WERI-Rb-1 (cell line): ENCODE measurements around the gene GPR173.

Source experiments
- DNase-seq: peaks from one replicate; pipeline ENCODE4 v3.0.0-alpha.2; 2020
- H3K27ac ChIP-seq: fragments of 250-450 bp; sonication (Bioruptor Pico); 2 replicates; pipeline ENCODE4 v1.5.1; 2020; ENCODE audit warnings: mild to moderate bottlenecking, moderate library complexity
- H3K27me3 ChIP-seq: fragments of 250-450 bp; sonication (Bioruptor Pico); 2 replicates; pipeline ENCODE4 v1.5.1; 2021; ENCODE audit warnings: mild to moderate bottlenecking, low read depth, moderate library complexity; ENCODE audit not compliant: insufficient read depth, severe bottlenecking
- H3K36me3 ChIP-seq: fragments of 250-450 bp; sonication (Bioruptor Pico); 2 replicates; pipeline ENCODE4 v1.5.1; 2020; ENCODE audit warnings: mild to moderate bottlenecking, moderate library complexity
- H3K4me3 ChIP-seq: 2 replicates; pipeline ENCODE4 v1.5.1; 2011; ENCODE audit warnings: low read depth, mild to moderate bottlenecking, control low read depth, low read length
- H3K9me3 ChIP-seq: fragments of 250-450 bp; sonication (Bioruptor Pico); 2 replicates; pipeline ENCODE4 v1.5.1; 2021; ENCODE audit warnings: mild to moderate bottlenecking, moderate library complexity; ENCODE audit not compliant: severe bottlenecking
- TF ChIP-seq, protein P1 (sequence below): IDR thresholded peaks from 2 replicates; pipeline ENCODE4 v1.5.1; 2011; ENCODE audit warnings: low read depth, mild to moderate bottlenecking, control low read depth, inconsistent platforms, low read length

GPR173 gene

DNA sequence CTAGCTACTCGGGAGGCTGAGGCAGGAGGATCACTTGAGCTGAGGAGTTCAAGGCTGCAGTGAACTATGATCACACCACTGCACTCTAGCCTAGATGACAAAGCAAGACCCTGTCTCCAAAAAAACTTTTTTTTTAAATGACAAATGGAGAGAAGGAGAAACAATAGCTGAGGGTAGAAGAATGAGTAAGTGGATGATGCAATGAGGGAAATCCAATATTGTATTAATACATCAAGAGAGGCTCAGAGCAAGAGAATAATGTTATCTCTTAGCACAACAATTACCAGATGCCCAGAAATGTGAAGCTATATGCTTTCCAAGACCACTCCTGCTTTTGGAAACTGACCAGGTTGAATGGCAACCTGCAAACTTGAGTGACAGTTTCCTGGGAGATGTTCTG, 19.9 kb upstream of the GPR173 start:
- TF ChIP-seq, protein P1, sequence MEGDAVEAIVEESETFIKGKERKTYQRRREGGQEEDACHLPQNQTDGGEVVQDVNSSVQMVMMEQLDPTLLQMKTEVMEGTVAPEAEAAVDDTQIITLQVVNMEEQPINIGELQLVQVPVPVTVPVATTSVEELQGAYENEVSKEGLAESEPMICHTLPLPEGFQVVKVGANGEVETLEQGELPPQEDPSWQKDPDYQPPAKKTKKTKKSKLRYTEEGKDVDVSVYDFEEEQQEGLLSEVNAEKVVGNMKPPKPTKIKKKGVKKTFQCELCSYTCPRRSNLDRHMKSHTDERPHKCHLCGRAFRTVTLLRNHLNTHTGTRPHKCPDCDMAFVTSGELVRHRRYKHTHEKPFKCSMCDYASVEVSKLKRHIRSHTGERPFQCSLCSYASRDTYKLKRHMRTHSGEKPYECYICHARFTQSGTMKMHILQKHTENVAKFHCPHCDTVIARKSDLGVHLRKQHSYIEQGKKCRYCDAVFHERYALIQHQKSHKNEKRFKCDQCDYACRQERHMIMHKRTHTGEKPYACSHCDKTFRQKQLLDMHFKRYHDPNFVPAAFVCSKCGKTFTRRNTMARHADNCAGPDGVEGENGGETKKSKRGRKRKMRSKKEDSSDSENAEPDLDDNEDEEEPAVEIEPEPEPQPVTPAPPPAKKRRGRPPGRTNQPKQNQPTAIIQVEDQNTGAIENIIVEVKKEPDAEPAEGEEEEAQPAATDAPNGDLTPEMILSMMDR, result no peak
- Histone ChIP-seq H3K27me3 (peaks cover 27% of the 10 kb centered on the region), H3K36me3 (no peaks in the 10 kb centered on the region), H3K4me3 (no peak overlapping the region), H3K27ac (no peak overlapping the region), H3K9me3 (peaks cover 4% of the 10 kb centered on the region)
- DNase-seq, result no peak

DNA sequence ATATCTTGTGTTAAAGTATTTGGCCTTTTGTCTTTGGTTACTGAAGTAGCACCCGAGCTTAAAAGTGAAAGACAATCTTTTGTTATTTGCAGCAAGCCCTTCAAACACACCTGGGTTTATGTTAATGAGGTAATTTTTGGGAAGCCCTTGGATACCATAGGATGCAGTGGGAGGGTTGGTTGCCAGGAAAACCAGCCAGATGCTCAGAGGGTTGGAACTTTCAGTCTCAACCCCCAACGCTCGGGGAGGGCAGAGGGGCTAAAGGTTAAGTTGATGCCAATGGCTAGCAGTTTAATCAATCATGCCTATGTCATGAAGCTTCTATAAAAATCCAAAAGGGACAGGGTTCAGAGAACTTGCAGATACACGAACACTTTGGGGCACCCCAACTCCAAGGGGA, 17.2 kb upstream of the GPR173 start:
- H3K9me3 ChIP-seq, result no peaks in the 10 kb centered on the region
- H3K27ac ChIP-seq, result no peak overlapping the region
- peaks cover 37% of the 10 kb centered on the region for H3K27me3 ChIP-seq
- H3K36me3 ChIP-seq, result no peaks in the 10 kb centered on the region
- DNase-seq, result no peak
- TF ChIP-seq, protein P1, result no peak
- H3K4me3 ChIP-seq, result no peak overlapping the region

DNA sequence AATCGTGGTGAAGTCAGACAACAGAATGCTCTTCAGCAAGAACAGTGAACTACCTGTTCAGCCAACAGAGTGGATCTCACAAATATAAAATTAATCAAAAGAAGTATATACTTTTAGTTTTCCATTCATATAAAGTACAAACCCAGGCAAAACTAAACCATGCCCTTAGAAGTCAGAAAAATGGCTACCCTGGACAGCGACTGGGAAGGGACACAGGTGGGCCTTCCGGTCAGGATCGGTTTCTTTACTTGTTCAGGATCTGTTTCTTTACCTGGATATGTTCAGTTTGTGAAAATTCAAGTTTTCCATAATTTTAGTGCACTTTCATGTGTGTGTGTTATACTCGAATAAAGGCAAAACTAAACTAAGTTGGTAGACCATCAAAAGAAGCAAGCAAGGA, 12.4 kb upstream of the GPR173 start:
- no peak overlapping the region for H3K27ac ChIP-seq
- TF ChIP-seq, protein P1, result no peak
- no peaks in the 10 kb centered on the region for H3K36me3 ChIP-seq
- no peak overlapping the region for H3K4me3 ChIP-seq
- H3K9me3 ChIP-seq, result no peaks in the 10 kb centered on the region
- DNase-seq, result no peak
- H3K27me3 ChIP-seq, result peaks cover 41% of the 10 kb centered on the region

DNA sequence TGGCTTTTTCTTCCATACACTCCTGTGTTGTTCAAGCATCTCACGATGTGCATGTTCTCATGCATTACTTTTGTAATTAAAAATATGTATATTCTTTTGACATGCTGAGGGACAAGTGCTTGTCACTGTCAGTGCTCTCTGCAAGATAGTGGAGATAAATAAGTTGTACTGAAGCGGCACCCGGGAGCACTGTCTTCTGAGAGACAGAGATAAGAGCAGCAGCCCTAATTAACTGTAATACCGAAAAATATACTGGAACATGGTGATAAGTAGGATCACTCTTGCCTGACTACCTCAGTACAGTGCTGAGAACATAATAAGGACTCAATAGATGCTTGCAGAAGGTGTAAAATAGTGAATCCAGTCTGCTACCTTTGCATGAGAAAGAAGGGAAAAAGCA, 9.4 kb upstream of the GPR173 start:
- Histone ChIP-seq H3K27me3 (peaks cover 36% of the 10 kb centered on the region), H3K36me3 (no peaks in the 10 kb centered on the region), H3K4me3 (no peak overlapping the region), H3K9me3 (no peaks in the 10 kb centered on the region), H3K27ac (no peak overlapping the region)
- TF ChIP-seq, protein P1, result no peak
- DNase-seq, result no peak

DNA sequence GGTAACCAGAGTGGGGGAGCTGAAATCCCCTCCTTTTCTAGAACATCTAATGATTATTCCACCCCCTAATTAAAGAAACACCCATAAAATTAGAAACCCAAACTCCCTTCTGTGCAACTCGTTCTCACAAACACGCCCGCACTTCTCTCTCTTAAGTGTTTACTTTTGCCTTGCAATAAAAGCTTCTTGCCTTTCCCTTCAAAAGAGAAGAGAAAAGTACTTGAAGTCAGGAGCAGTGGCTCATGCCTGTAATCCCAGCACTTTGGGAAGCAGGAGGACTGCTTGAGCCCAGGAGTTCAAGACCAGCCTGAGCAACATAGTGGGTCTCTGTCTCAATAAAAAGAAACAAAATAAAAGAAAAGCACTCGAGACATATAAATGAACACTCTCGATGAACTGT, 3.6 kb upstream of the GPR173 start:
- Histone ChIP-seq H3K27me3 (peaks cover 26% of the 10 kb centered on the region), H3K4me3 (no peak overlapping the region), H3K27ac (no peak overlapping the region), H3K36me3 (no peaks in the 10 kb centered on the region), H3K9me3 (no peaks in the 10 kb centered on the region)
- TF ChIP-seq, protein P1, result no peak
- DNase-seq, result no peak

DNA sequence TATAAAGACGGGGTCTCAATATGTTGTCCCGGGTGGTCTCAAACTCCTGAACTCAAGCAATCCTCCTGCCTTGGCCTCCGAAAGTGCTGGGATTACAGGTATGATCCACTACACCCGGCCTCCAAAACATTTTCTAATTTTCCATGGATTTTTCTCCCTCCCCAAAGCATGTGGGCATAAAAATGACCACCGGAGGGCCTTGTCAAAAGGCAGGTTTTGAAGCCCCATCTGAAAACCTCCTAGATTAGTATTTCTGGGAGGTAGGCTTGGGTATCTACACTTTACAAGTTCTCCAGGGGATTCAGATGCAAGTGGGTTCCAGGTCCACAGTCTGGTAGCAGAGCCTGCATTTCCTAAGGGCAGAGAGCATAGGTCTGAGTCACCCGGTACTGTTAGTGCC, 1.4 kb upstream of the GPR173 start:
- TF ChIP-seq, protein P1, result peak; percentile 13; the same call in 1 of the 2 replicates
- DNase-seq, result no peak
- peaks cover 14% of the 10 kb centered on the region for H3K27me3 ChIP-seq
- H3K27ac ChIP-seq, result peak overlapping the region; percentile 73; the same call in 1 of the 2 replicates
- H3K9me3 ChIP-seq, result no peaks in the 10 kb centered on the region
- no peaks in the 10 kb centered on the region for H3K36me3 ChIP-seq
- H3K4me3 ChIP-seq, result no peak overlapping the region
